Fibroblast of lung (primary cell): ENCODE data around the gene SLC44A5. TPM values are rescaled to one million over a fixed set of nuclear protein-coding genes. Genes with fewer than 3 reads are reported as not detected.

ENCODE experiments used
- DNase-seq, 2 donors: peaks; one replicate each; pipeline versions ENCODE4 v3.0.0 to v3.0.0-alpha.2; 2010; ENCODE audit warnings: low read depth in 2 of 2
- H2AFZ ChIP-seq: 2 replicates; pipeline ENCODE4 v1.5.1; 2012; ENCODE audit warnings: low read length, control low read depth, inconsistent platforms
- H3K27ac ChIP-seq: 2 replicates; pipeline ENCODE4 v1.5.1; 2011; ENCODE audit warnings: low read length, control low read depth; ENCODE audit not compliant: insufficient read depth
- H3K27me3 ChIP-seq: 2 replicates; pipeline ENCODE4 v1.5.1; 2011; ENCODE audit warnings: mild to moderate bottlenecking, low read length; ENCODE audit not compliant: control insufficient read depth, insufficient read depth
- H3K36me3 ChIP-seq: 2 replicates; pipeline ENCODE4 v1.5.1; 2011; ENCODE audit warnings: low read length; ENCODE audit not compliant: control insufficient read depth, insufficient read depth
- H3K4me1 ChIP-seq: 2 replicates; pipeline ENCODE4 v1.5.1; 2011; ENCODE audit warnings: low read length; ENCODE audit not compliant: control insufficient read depth, insufficient read depth; ENCODE audit errors: extremely low read depth
- H3K4me2 ChIP-seq: 2 replicates; pipeline ENCODE4 v1.5.1; 2011; ENCODE audit warnings: low read length, control low read depth; ENCODE audit not compliant: insufficient read depth; ENCODE audit errors: extremely low read depth
- H3K4me3 ChIP-seq, 4 experiments: fragments of 200-600 bp in 1 of 4; sonication (generic) in 1 of 4; replicated peaks in 1 of 4; 2 replicates each; pipeline ENCODE4 v1.5.1; 2011 to 2016; ENCODE audit warnings: low read length in 4 of 4, low read depth in 3 of 4, mild to moderate bottlenecking in 3 of 4, control low read depth in 2 of 4, inconsistent platforms in 1 of 4, mixed read lengths in 1 of 4; ENCODE audit not compliant: insufficient read depth in 1 of 4; ENCODE audit errors: control extremely low read depth in 1 of 4
- H3K79me2 ChIP-seq: 2 replicates; pipeline ENCODE4 v1.5.1; 2012; ENCODE audit warnings: mild to moderate bottlenecking, low read length, inconsistent platforms; ENCODE audit not compliant: control insufficient read depth, insufficient read depth
- H3K9ac ChIP-seq: 2 replicates; pipeline ENCODE4 v1.5.1; 2011; ENCODE audit warnings: mild to moderate bottlenecking, low read length, control low read depth; ENCODE audit not compliant: insufficient read depth
- H3K9me3 ChIP-seq: 2 replicates; pipeline ENCODE4 v1.5.1; 2012; ENCODE audit warnings: low read depth, low read length; ENCODE audit not compliant: control insufficient read depth, insufficient read depth
- H4K20me1 ChIP-seq: 2 replicates; pipeline ENCODE4 v1.5.1; 2011; ENCODE audit warnings: low read length; ENCODE audit not compliant: control insufficient read depth, insufficient read depth; ENCODE audit errors: extremely low read depth
- CTCF ChIP-seq, 2 donors: IDR thresholded peaks in 1 of 2; conservative IDR thresholded peaks in 1 of 2; 1 replicate in 1 of 2; 2 replicates in 1 of 2; pipeline ENCODE4 v1.5.1; 2011 to 2012; ENCODE audit warnings: low read length in 2 of 2, control low read depth in 1 of 2, inconsistent platforms in 1 of 2, low read depth in 1 of 2, mild to moderate bottlenecking in 1 of 2
- EZH2 ChIP-seq: IDR thresholded peaks from 2 replicates; pipeline ENCODE4 v1.5.1; 2012; ENCODE audit warnings: low read length, control low read depth, mild to moderate bottlenecking; ENCODE audit errors: missing control alignments
- polyA plus RNA-seq, 2 donors: library from polyadenylated mRNA; depleted of rRNA in 1 of 2; stranded (reverse) in 1 of 2; unstranded in 1 of 2; fragments of >200 nt; gene quantifications; 2 replicates each; pipeline ENCODE4 v1.2.1, GENCODE V29; 2011 to 2012; ENCODE audit warnings: missing spikeins in 1 of 2
- total RNA-seq: library from RNA; depleted of rRNA; stranded (reverse); fragments of >200 nt; gene quantifications from 2 replicates; pipeline ENCODE4 v1.2.1, GENCODE V29; 2014

The SLC44A5 gene
- total and polyA plus RNA-seq, 2 donors (not counting 1 experiment from before 2014, with no cell fraction given): under 0.01 to 0.03 TPM

GRCh38 chr1:75234562-75234961 lies 376.4 kb downstream of the SLC44A5 start:
- Histone ChIP-seq H3K4me2 (no peak overlapping the region), H3K9me3 (no peaks in the 10 kb centered on the region), H3K27me3 (no peaks in the 10 kb centered on the region), H3K27ac (no peak overlapping the region), H3K4me1 (no peaks in the 10 kb centered on the region), H3K36me3 (no peaks in the 10 kb centered on the region), H2AFZ (no peak overlapping the region), H3K9ac (no peak overlapping the region), H4K20me1 (no peaks in the 10 kb centered on the region), H3K79me2 (no peaks in the 10 kb centered on the region), H3K4me3 (no peak overlapping the region)
- no peak for DNase-seq
- TF ChIP-seq EZH2 (no peak), CTCF (conservative IDR thresholded peaks at IDR 0.05 in 1 of 2, IDR thresholded peaks at IDR 0.05 in 1 of 2; ENCODE audit: low read depth in 1 of 2, low read length in 2 of 2) (no peak)

GRCh38 chr1:75233302-75233929 lies 377.5 kb downstream of the SLC44A5 start:
- Histone ChIP-seq H3K79me2 (no peaks in the 10 kb centered on the region), H3K4me3 (no peak overlapping the region), H3K4me2 (no peak overlapping the region), H3K36me3 (no peaks in the 10 kb centered on the region), H3K27ac (no peak overlapping the region), H3K4me1 (no peaks in the 10 kb centered on the region), H3K27me3 (no peaks in the 10 kb centered on the region), H3K9me3 (no peaks in the 10 kb centered on the region), H2AFZ (no peak overlapping the region), H3K9ac (no peak overlapping the region), H4K20me1 (no peaks in the 10 kb centered on the region)
- peak; percentile 4 to 35 for DNase-seq
- TF ChIP-seq CTCF (conservative IDR thresholded peaks at IDR 0.05 in 1 of 2, IDR thresholded peaks at IDR 0.05 in 1 of 2; ENCODE audit: low read depth in 1 of 2, low read length in 2 of 2) (peak; percentile 51 to 58), EZH2 (no peak)

- Histone ChIP-seq H4K20me1 (no peaks in the 10 kb centered on the region), H3K9ac (no peak overlapping the region), H3K4me1 (no peaks in the 10 kb centered on the region), H3K4me2 (no peak overlapping the region), H3K27me3 (no peaks in the 10 kb centered on the region), H3K27ac (no peak overlapping the region), H3K79me2 (no peaks in the 10 kb centered on the region), H2AFZ (no peak overlapping the region), H3K4me3 (no peak overlapping the region), H3K36me3 (no peaks in the 10 kb centered on the region), H3K9me3 (no peaks in the 10 kb centered on the region)
- no peak for DNase-seq
- TF ChIP-seq EZH2: no peak
- TF ChIP-seq CTCF (conservative IDR thresholded peaks at IDR 0.05 in 1 of 2, IDR thresholded peaks at IDR 0.05 in 1 of 2; ENCODE audit: low read depth in 1 of 2, low read length in 2 of 2): no peak
These were observed 390.8 kb downstream of the SLC44A5 start for GRCh38 chr1:75220072-75220471.
